ENCODE data around the gene MTCH1. TPM values are rescaled to one million over a fixed set of nuclear protein-coding genes. Genes with fewer than 3 reads are reported as not detected.

MTCH1 gene
- total and polyA plus RNA-seq, 10 donors = 87.3 to 191 (median 158) TPM

- H3K9me3 ChIP-seq = no peaks in the 10 kb centered on the region
- DNase-seq = no peak
- WGBS, 5 donors = 78 to 93% (median 90%) methylated on average over 6 of the region's 6 CpGs
- H3K27ac ChIP-seq = no peak overlapping the region
- H3K36me3 ChIP-seq = no peaks in the 10 kb centered on the region
- intact Hi-C loops (cut with DNase I; ENCODE audit: low total_unique reads) = no loop called here
- H3K4me3 ChIP-seq = no peak overlapping the region
- no peaks in the 10 kb centered on the region for H3K27me3 ChIP-seq (replicated peaks in 1 of 7)
- TF ChIP-seq POLR2AphosphoS5 (IDR thresholded peaks at IDR 0.05) (no peak), CTCF (IDR thresholded peaks at IDR 0.05 in 8 of 11, conservative IDR thresholded peaks at IDR 0.05 in 3 of 11) (no peak), POLR2A (IDR thresholded peaks at IDR 0.05) (no peak)
- peaks cover 13 to 29% (median 20%) of the 10 kb centered on the region in 6 donors for H3K4me1 ChIP-seq
Measured at GRCh38 chr6:36989264-36989663, 3.3 kb upstream of the MTCH1 start.

- 3 to 6% (median 5%) methylated on average over 8 of the region's 8 CpGs for WGBS, 5 donors
- H3K36me3 ChIP-seq = peaks cover 0 to 12% (median under 1%) of the 10 kb centered on the region in 6 donors
- H3K27ac ChIP-seq = peak overlapping the region; percentile 90 to 98 (median 96)
- intact Hi-C loops (cut with DNase I; ENCODE audit: low total_unique reads) = no loop called here
- peak overlapping the region; percentile 97 to 99 (median 98) for H3K4me3 ChIP-seq
- no peaks in the 10 kb centered on the region for H3K27me3 ChIP-seq (replicated peaks in 1 of 7)
- peaks cover 25 to 54% (median 45%) of the 10 kb centered on the region in 6 donors for H3K4me1 ChIP-seq
- H3K9me3 ChIP-seq = no peaks in the 10 kb centered on the region
- TF ChIP-seq POLR2AphosphoS5 (IDR thresholded peaks at IDR 0.05) (no peak), POLR2A (IDR thresholded peaks at IDR 0.05) (no peak), CTCF (IDR thresholded peaks at IDR 0.05 in 8 of 11, conservative IDR thresholded peaks at IDR 0.05 in 3 of 11) (no peak)
- DNase-seq = no peak
Measured at GRCh38 chr6:36986704-36987047, 680 bp upstream of the MTCH1 start.

DNA sequence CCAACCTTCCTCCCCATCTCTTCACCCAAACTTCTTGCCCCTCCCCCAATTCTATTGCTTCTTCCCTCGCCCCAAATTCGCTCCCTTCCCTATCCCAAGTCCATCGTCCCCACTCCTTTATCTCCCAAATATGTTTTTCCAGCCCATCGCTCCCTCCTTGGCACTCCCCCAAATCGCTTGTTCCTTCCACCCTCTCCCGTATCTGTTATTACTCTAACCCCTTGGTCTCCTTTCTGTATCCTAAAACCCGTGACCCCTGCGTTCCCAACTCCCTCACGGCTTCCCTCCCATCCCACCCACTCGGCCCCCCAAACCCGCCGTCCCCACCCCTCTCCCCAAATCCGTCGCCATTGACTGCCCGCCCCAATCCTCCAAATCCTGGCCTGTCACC is 584 bp downstream of the MTCH1 start:
- DNase-seq = no peak
- intact Hi-C loops (cut with DNase I; ENCODE audit: low total_unique reads) = no loop called here
- H3K27ac ChIP-seq = peak overlapping the region; percentile 90 to 98 (median 96)
- H3K4me3 ChIP-seq = peak overlapping the region; percentile 97 to 99 (median 98)
- TF ChIP-seq POLR2AphosphoS5 (IDR thresholded peaks at IDR 0.05) (no peak), CTCF (IDR thresholded peaks at IDR 0.05 in 8 of 11, conservative IDR thresholded peaks at IDR 0.05 in 3 of 11) (no peak), POLR2A (IDR thresholded peaks at IDR 0.05) (no peak)
- no peaks in the 10 kb centered on the region for H3K27me3 ChIP-seq (replicated peaks in 1 of 7)
- H3K9me3 ChIP-seq = no peaks in the 10 kb centered on the region
- WGBS, 5 donors = 0 to 1% (median 1%) methylated on average over 15 of the region's 15 CpGs
- H3K4me1 ChIP-seq = peaks cover 34 to 67% (median 58%) of the 10 kb centered on the region in 6 donors
- H3K36me3 ChIP-seq = peaks cover 0 to 25% (median 7%) of the 10 kb centered on the region in 6 donors

DNA sequence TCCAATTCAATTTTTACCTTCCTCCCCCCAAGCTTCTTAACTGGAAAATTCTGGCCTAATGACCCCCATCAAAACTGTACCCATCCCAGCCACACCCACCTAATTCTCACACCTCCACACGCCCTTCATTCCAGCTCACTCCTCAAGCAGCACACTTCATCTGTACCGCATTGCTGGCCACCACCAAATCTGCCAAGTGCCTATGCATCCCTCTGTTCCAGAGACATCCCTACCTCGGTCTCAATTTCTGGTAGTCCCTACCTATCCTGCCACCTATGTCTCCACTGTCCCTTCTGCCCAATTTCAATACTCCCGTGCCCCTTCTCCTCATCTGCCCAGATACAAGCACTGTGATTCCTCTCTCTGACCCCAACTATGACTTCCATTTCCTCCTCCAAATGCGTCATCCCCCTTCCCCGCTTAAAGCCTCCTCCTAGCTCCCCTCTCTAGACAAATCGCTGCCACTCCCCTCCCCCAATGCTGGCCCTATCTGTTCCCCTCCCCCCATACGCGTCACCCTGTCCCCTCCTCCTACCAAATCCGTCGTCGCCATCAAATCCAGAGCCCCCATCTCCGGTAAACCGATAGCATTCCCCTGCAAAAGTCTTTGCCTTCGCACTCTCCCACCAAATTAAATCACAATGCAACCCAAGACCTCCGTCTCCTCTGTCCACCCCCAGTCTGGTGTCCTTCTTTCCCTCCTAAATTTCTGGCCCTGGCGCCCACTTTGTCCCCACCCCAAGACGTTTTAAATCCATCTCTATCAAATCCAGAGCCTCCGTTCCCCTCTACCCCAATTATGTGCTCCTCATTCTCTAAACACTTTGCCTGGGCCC is 1.2 kb downstream of the MTCH1 start:
- Histone ChIP-seq H3K4me3 (peak overlapping the region; percentile 97 to 99 (median 98)), H3K36me3 (peaks cover 0 to 31% (median 10%) of the 10 kb centered on the region in 6 donors), H3K4me1 (peaks cover 35 to 73% (median 62%) of the 10 kb centered on the region in 6 donors), H3K27me3 (replicated peaks in 1 of 7) (no peaks in the 10 kb centered on the region), H3K9me3 (no peaks in the 10 kb centered on the region), H3K27ac (peak overlapping the region; percentile 41 to 98 (median 96))
- no peak for TF ChIP-seq POLR2A (IDR thresholded peaks at IDR 0.05)
- TF ChIP-seq CTCF (IDR thresholded peaks at IDR 0.05 in 8 of 11, conservative IDR thresholded peaks at IDR 0.05 in 3 of 11) = no peak
- TF ChIP-seq POLR2AphosphoS5 (IDR thresholded peaks at IDR 0.05) = no peak
- 9 to 14% (median 11%) methylated on average over 19 of the region's 19 CpGs for WGBS, 5 donors
- no peak for DNase-seq
- intact Hi-C loops (cut with DNase I; ENCODE audit: low total_unique reads) = no loop called here
